Progenitor cell of endocrine pancreas (in vitro differentiated cells): Measurements from ENCODE around the gene PTPN18. TPM values are rescaled to one million over a fixed set of nuclear protein-coding genes. Genes with fewer than 3 reads are reported as not detected.

Source experiments
- DNase-seq: peaks from one replicate; pipeline ENCODE4 v3.0.0; 2021; ENCODE audit warnings: low spot score; ENCODE audit not compliant: unreplicated experiment
- H3K27ac Mint-ChIP-seq: 2 replicates; pipeline ENCODE4 v1.8.0; 2021; ENCODE audit warnings: mild to moderate bottlenecking, moderate library complexity, mixed read lengths
- H3K27me3 Mint-ChIP-seq: 2 replicates; pipeline ENCODE4 v1.8.0; 2021; ENCODE audit warnings: mixed read lengths
- H3K36me3 Mint-ChIP-seq: 2 replicates; pipeline ENCODE4 v1.8.0; 2022; ENCODE audit warnings: mixed read lengths; ENCODE audit not compliant: insufficient read depth
- H3K4me1 Mint-ChIP-seq: 2 replicates; pipeline ENCODE4 v1.8.0; 2021; ENCODE audit warnings: low read depth, mixed read lengths
- H3K4me3 Mint-ChIP-seq: 2 replicates; pipeline ENCODE4 v1.8.0; 2021; ENCODE audit warnings: low read depth, mild to moderate bottlenecking, moderate library complexity, mixed read lengths
- H3K9me3 Mint-ChIP-seq: 2 replicates; pipeline ENCODE4 v1.8.0; 2021; ENCODE audit warnings: low read depth, mixed read lengths
- CTCF ChIP-seq: fragments of 200-600 bp; sonication (generic); IDR thresholded peaks from one replicate; pipeline ENCODE4 v1.5.0; 2021; ENCODE audit warnings: antibody characterized with exemption, mild to moderate bottlenecking; ENCODE audit not compliant: unreplicated experiment
- total RNA-seq: library from RNA; stranded (reverse); gene quantifications from 2 replicates; pipeline ENCODE4 v1.2.1, GENCODE V29; 2021

The PTPN18 gene
- total RNA-seq, 1 donor from 2014 or later: 47.5 TPM

DNA sequence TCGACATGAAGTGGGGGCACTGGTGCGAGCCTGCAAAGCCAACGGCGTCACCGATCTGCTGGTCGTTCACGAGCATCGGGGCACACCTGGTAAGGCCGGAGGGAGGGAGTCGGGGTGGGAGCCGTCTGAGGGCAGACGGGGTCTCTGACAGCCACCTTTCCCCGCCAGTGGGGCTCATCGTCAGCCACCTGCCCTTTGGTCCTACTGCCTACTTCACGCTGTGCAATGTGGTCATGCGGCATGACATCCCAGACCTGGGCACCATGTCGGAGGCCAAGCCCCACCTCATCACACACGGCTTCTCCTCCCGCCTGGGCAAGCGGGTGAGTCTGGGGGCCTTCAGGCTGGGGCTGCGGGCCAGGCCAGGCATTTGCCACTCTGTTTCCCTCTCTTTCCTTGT lies 10.2 kb upstream of the PTPN18 start:
- H3K9me3 Mint-ChIP-seq: no peaks in the 10 kb centered on the region
- no peak overlapping the region for H3K4me3 Mint-ChIP-seq
- H3K36me3 Mint-ChIP-seq: peaks cover 23% of the 10 kb centered on the region
- H3K27ac Mint-ChIP-seq: no peak overlapping the region
- H3K4me1 Mint-ChIP-seq: peaks cover 11% of the 10 kb centered on the region
- DNase-seq: no peak
- TF ChIP-seq CTCF: no peak
- no peaks in the 10 kb centered on the region for H3K27me3 Mint-ChIP-seq

DNA sequence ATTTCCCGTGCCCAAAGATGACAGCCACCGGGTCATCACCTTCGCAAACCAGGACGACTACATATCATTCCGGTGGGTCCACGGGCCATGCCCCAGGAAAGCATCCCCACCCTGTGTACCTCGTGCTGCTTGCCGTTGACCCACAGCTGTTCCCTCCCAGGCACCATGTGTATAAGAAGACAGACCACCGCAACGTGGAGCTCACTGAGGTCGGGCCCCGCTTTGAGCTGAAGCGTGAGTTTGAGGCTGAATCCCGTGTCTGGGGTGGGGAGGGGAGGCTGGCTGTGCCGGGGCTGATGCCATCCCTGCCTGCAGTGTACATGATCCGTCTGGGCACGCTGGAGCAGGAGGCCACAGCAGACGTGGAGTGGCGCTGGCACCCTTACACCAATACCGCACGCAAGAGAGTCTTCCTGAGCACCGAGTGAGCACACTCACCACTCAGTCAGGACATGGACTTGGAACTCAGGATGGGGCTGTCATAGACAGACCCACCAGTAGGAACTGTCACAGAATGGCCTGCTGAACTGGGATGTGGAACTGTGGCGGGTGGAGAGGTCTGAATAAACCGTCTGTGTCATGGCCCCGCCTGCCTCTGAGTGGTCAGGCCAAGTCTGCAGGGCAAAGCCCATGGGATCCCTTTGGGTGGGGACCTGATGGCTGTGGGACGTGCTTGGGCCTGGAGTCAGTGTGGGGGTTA lies 9.7 kb upstream of the PTPN18 start:
- no peaks in the 10 kb centered on the region for H3K9me3 Mint-ChIP-seq
- H3K4me1 Mint-ChIP-seq: peaks cover 9% of the 10 kb centered on the region
- no peak overlapping the region for H3K4me3 Mint-ChIP-seq
- no peak for TF ChIP-seq CTCF
- no peaks in the 10 kb centered on the region for H3K27me3 Mint-ChIP-seq
- H3K36me3 Mint-ChIP-seq: peaks cover 23% of the 10 kb centered on the region
- no peak overlapping the region for H3K27ac Mint-ChIP-seq
- DNase-seq: no peak

DNA sequence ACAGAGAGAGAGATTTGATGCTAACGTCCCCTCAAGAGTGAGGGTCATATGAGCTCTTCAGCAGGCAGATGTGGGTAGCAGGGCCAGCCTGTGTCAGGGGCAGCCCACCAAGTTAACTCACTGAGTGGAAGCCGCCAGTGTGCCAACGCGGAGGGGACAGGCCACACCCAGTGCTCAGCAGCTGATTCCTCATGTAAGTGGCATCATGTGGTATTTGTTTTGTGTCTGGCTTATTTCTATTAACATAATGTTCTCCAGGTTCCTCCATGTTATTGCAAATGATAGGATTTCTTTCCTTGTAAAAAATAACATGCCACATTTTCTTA lies 9.2 kb upstream of the PTPN18 start:
- H3K4me3 Mint-ChIP-seq: no peak overlapping the region
- TF ChIP-seq CTCF: no peak
- peaks cover 6% of the 10 kb centered on the region for H3K4me1 Mint-ChIP-seq
- no peak for DNase-seq
- H3K36me3 Mint-ChIP-seq: peaks cover 23% of the 10 kb centered on the region
- H3K27ac Mint-ChIP-seq: no peak overlapping the region
- H3K27me3 Mint-ChIP-seq: no peaks in the 10 kb centered on the region
- no peaks in the 10 kb centered on the region for H3K9me3 Mint-ChIP-seq

- Mint-ChIP-seq H3K27me3 (no peaks in the 10 kb centered on the region), H3K9me3 (no peaks in the 10 kb centered on the region), H3K36me3 (peaks cover 22% of the 10 kb centered on the region), H3K27ac (no peak overlapping the region), H3K4me3 (no peak overlapping the region), H3K4me1 (peaks cover 4% of the 10 kb centered on the region)
- DNase-seq: no peak
- TF ChIP-seq CTCF: no peak
Observed at GRCh38 chr2:130347220-130347925, 8.5 kb upstream of the PTPN18 start.

DNA sequence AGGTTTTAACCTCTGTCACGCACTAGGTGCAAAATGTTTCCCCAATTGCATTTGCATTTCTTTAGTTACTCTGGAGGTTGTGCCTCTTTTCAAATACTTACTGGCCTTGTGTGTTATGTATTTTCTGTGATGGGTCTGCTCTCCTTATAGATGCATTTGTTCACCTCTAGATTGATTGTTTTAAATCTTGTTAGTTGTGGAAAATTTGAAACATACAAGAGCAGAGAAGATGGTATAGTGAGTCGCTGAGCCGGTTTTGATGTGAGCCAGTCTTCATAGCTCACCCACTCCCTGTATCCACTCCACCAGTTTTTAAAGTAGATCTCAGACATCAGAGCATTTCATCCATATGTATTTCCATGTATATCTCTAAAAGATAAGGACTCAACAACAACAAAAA lies 6.7 kb upstream of the PTPN18 start:
- no peaks in the 10 kb centered on the region for H3K27me3 Mint-ChIP-seq
- DNase-seq: no peak
- no peaks in the 10 kb centered on the region for H3K4me1 Mint-ChIP-seq
- H3K9me3 Mint-ChIP-seq: no peaks in the 10 kb centered on the region
- no peak for TF ChIP-seq CTCF
- H3K36me3 Mint-ChIP-seq: peaks cover 22% of the 10 kb centered on the region
- H3K4me3 Mint-ChIP-seq: no peak overlapping the region
- H3K27ac Mint-ChIP-seq: no peak overlapping the region
